IPS DF 19.7 (cell line): ENCODE data around the gene ZFYVE9.
"Not testable (repeated sequence)": the region's sequence is repeated elsewhere in the genome, so short reads cannot be mapped to it uniquely, and the experiment has no call there.

Source experiments
- DNase-seq: peaks from one replicate; pipeline ENCODE4 v3.0.0-alpha.2; 2013; ENCODE audit warnings: low read depth, low spot score

The ZFYVE9 gene, protein sequence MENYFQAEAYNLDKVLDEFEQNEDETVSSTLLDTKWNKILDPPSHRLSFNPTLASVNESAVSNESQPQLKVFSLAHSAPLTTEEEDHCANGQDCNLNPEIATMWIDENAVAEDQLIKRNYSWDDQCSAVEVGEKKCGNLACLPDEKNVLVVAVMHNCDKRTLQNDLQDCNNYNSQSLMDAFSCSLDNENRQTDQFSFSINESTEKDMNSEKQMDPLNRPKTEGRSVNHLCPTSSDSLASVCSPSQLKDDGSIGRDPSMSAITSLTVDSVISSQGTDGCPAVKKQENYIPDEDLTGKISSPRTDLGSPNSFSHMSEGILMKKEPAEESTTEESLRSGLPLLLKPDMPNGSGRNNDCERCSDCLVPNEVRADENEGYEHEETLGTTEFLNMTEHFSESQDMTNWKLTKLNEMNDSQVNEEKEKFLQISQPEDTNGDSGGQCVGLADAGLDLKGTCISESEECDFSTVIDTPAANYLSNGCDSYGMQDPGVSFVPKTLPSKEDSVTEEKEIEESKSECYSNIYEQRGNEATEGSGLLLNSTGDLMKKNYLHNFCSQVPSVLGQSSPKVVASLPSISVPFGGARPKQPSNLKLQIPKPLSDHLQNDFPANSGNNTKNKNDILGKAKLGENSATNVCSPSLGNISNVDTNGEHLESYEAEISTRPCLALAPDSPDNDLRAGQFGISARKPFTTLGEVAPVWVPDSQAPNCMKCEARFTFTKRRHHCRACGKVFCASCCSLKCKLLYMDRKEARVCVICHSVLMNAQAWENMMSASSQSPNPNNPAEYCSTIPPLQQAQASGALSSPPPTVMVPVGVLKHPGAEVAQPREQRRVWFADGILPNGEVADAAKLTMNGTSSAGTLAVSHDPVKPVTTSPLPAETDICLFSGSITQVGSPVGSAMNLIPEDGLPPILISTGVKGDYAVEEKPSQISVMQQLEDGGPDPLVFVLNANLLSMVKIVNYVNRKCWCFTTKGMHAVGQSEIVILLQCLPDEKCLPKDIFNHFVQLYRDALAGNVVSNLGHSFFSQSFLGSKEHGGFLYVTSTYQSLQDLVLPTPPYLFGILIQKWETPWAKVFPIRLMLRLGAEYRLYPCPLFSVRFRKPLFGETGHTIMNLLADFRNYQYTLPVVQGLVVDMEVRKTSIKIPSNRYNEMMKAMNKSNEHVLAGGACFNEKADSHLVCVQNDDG (N-terminal part only)

DNA sequence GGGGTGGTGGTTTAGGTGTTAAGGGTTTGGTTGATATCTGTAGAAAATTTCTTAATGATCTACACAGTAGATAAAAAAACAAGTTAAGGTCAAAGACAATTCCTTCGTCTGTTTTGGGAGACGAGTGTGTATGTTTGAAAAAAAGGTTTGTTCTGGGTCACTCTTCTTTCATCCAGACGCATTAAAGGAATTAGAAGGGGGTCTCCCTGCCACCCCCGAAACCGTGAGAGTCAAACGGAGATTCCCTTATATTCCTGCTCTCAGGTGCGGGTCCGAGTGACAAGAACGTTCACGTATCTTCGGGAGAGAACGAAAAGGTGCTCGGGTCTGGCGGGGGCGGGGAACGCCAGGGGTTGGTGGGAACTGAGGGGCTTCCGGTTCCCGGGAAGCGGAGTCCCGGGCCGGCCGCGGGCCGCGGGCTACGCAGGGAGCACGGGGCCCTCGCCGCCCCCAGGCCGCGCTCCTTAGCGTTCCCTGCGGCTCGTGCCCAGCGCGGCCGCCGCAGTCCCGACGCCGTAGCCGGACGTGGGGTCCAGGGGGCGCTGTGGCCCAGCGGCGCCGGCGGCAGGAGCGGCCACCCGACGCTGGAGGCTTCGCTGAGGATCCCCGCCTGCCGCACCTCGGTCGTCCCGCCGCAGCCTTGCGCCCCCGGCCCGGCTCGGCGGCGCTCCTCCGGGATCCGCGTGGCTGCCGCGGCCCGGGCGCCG lies at the start of gene ZFYVE9:
Gene ZFYVE9 (plus strand): TSS at position 577 of the 707 bp plus-strand sequence. CDS start 91,118 bp downstream, outside the sequence.
- DNase-seq: peak; percentile 42

DNA sequence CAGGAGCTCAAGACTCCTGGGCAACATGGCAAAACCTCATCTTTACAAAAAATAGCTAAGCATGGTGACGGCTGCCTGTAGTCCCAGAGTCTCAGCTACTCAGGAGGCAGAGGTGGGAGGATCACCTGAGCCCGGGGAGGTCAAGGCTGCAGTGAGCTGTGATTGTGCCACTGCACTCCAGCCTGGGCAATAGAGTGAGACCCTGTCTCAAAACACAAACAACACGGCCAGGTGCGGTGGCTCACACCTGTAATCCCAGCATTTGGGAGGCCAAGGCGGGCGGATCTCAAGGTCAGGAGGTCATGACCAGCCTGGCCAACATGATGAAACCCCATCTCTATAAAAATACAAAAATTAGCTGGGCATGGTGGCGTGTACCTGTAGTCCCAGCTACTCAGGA lies 47.6 kb upstream of the ZFYVE9 start:
- DNase-seq: not testable (repeated sequence)

DNA sequence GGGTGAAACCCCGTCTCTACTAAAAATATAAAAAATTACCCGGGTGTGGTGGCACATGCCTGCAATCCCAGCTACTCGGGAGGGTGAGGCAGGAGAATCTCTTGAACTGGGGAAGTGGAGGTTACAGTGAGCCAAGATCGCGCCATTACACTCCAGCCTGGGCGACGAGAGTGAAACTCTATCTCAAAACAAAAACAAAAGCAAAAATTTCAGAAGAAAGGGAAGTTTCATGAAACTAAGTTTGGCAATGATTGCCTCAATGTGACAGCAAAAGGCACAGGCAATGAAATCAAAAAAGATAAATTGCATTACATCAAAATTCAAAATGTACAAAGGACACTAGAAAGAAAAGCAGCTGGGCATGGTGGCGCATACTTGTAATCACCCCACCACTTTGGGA lies 45.7 kb upstream of the ZFYVE9 start:
- no peak for DNase-seq

DNA sequence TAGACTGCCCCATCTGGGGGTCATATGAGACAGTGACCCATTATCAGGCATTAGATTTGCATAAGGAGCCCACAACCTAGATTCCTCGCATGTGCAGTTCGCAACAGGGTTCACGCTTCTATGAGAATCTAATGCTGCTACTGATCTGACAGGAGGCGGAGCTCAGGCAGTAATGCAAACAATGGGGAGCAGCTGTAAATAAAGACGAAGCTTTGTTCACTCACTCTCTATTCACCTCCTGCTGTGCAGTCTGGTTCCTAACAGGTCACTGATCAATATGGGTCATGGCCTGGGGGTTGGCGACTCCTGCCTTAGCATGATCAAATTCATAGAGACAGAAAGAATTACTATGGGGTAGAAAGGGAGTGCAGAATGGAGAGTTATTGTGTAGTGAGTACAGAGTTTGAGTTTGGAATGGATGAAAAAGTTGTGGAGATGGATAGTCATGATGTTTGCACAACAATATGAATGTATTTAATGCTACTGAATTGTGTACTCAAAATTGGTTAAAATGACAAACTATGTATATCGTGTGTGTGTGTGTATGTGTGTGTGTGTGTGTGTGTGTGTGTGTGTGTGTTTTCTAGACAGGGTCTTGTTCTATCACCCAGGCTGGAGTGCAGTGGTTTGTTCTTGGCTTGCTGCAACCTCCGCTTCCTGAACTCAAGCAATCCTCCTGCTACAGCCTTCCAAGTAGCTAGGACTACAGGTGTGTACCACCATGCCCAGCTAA lies 43.6 kb upstream of the ZFYVE9 start:
- DNase-seq: no peak

DNA sequence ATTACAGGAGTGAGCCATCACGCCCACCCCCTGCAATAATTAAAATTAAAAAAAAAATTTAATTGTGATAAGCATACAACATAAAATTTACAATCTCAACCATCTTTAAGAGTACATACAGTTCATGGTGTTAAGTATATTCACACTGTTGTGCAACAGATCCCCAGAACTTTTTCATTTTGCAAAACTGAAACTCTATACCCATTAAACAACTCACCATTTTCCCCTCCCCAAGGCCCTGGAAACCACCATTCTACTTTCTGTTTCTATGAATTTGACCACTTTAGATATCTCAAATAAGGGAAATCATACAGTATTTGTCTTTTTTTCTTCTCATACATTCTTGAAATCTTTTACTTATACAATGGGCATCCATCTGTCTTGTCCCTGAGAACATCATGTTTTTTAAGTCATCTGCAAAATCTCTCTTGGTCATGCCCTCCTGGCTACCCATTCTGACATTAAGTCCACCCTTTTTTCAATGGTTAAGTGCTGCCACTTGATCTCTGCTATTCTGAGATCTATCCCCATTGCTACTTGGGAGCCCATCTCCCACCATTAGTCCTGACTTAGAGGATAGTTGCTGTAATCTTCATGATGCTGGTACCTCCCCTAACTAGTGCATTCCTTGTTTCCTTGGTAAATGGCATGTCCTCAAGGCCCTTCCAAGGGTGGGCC lies 39.4 kb upstream of the ZFYVE9 start:
- no peak for DNase-seq

DNA sequence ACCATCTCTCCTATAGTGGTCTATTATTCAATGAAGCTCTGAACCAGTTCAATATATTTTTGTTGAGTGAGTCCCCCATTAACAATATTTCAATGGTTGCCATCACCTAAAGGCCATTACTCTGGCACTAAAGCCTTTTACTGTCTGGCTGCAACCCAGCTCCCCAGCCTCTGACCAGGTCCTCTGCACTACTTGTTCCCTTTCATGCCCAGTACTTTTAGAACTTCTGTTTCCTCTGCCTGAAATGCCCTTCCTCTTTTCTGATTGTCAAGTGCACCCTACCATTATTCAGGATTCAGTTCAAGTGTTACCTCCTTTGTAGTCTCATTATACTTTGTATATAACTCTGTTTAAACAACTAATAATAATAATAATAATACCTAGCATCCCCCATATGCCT lies 30.4 kb upstream of the ZFYVE9 start:
- no peak for DNase-seq

DNA sequence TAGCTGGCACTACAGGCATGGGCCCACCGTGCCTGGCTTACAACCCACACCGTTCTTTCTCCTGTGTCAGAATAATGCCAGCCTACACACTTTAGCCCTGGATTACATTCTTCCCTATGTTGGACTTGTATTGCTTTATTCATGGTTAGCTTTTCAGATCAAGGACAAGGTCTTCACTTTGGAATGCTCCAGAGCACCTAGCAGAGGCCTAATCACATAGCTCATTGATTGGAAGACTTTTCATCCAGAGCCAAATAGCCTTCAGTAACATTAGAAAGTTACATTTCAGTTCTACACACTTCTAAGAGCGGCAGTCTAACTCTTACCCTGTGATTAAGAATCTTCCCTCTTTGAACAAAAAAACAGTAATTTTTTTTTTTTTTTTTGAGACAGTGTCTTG lies 29.4 kb upstream of the ZFYVE9 start:
- DNase-seq: no peak

DNA sequence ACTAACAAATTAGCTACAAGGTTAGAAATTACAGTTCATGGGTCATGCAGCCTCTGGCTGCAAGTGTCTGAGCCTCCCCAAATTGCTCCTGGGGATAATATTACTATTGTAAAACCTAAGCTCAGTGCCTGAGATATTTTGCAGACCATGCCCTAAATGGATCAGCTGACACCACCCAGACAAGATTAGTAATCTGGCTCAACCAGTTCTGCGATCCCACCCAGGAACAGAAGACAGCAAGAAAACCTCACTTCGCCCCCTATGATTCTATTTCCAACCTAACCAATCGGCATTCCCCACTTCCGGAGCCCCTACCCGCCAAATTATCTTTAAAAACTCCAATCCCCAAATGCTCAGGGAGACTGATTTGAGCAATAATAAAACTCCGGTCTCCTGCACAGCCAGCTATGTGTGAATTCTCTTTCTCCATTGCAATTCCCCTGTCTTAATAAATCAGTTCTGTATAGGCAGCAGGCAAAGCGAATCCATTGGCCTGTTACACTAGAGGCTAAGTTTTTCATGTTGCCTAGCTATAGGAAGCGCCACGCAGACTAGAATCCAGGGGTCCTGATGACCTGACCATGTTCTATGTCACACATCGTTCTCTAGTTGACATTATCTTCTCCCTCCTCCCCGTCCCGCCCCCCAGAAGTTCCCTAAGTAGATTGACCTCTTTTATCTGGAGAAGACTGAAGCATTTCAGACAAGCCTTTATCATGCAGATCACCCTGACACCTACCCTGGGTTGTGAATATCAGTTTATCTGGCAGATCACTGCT lies 22.4 kb upstream of the ZFYVE9 start:
- DNase-seq: no peak

DNA sequence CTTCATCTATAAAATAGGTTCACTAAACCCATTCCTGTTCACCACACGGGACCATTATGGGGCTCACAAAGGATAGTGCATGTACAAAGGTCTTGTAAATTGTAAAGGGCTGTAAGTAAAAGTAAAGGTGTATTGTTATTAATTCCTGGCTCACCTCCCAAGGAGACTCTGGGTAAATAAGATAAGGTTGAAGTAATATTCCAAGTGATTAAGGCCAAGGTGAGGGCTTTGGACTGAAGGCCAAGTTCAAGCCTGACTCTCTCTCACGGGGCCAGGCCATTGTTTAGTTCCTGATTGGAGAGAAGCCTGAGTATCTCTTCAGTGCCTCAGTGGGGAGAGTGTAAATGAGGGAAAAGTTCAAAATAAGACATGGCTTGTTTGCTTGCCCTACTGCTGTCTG lies 19.5 kb upstream of the ZFYVE9 start:
- DNase-seq: no peak

DNA sequence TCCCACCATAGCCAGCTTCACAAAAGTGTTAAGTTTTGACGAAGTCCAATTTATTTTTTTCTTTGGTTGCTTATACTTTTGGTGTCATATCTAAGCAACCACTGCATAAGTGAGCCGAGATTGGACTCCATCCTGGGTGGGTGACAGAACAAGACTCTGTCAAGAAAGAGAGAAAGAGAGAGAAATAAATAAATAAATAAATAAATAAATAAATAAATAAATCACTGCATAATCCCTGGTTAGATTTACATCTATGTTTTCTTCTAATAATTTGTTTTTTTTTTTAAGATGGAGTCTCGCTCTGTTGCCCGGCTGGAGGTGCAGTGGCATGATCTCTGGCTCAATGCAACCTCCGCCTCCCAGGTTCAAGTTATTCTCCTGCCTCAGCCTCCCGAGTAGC lies 18.3 kb upstream of the ZFYVE9 start:
- DNase-seq: no peak

DNA sequence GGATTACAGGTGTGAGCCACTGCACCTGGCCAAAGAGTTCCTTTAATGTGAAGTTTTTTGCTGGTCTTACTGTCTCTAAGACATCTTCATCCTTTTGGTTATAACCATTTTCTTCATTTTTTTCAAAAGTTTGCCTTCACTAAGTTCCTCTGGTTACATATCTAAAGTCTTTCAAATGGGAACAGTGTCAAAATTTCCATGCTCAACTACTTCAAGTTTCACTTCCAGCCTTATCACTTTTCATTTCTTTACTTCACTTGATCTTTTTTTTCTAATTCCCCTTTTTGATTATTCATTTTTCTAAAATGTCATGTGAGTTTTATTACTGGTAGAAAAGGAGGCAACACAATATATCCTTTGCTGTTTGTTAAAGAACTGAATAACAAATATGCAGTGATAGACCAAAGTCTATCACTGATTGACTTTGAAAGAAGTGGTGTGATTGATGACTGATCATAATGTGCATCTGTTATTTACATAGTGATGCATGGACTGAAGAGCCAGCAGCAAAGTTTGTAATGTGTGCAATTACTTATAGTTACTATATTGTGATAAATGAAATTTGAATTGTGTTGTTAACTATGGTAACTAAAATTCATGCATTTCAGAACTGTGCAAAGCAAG lies 16.0 kb upstream of the ZFYVE9 start:
- DNase-seq: no peak

DNA sequence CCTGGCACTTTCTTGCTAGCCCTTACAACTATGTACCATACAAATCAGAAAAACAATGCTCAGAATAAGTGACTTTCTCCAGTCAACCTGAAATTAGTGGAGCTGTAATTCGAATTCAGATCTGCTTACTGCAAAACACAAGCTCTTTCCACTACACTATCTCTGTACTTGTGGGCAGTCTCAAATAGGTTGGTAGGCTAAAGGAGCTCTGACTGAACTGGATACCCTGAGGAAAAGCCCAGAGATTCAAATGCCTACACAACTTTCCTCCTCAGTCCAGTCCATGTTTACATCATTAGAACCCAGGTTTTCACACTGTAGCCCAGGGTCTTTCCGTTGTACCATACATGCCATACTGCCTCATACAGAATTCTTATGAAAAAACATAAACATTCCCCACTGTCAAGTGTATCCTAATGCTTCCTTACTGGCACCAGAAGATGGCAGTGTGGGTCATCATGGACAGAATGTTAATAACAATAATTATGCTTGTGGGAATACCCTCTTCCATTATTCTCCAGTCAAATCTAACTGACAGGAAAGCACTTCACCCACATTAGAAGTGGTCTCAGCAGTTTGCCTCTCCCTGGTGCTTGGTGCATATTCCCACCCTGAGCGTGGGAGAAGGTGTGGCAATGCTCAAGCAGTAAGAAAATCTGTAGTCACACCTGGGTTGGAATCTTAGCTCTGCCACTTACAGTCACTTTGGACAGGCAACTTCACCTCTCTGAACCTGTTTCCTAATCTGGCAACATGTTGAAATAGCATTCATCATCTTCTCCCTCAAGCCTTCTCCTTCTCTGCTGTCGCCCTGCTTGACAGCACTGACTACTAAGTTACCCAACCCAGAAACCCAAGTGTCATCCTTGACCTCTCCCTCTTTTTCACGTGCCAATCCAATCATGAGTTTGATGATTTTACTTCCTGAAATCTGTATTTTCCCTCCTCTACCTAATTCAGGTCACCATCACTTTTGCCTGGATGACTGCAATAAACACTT lies 14.4 kb upstream of the ZFYVE9 start:
- DNase-seq: no peak

DNA sequence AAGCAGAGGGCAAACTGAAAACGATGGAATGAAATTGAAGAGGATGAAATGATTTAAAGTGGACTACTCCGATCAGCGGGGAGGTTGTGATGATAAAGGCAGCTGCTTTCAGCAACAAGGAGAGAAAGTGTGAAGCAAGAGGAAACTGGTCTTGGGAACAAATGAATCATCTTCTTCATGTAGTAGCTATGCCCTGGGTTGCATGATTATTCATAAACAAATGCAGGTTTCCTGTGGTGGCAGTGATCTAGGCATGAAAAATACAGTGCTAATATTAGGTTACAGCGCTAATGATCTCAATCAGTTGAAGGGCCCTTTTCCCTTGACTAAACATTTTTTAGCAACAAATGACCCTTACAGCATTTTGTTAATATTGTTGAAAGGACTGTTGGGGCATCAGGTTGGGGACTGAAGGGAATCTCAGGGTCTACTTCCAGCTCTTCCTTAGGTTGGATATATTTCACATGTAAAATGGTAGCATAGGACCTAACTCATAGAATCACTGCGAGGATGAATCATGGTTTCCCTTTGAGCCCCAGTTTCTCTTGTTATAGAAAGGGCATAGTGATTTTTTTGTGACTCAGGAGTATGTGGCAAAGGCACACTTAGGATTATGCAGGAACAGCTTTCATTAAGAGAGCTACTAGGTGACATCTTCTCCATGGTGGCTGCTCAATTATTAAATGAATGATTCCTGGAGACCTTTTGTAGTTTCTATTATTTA lies 1.9 kb upstream of the ZFYVE9 start:
- DNase-seq: no peak

DNA sequence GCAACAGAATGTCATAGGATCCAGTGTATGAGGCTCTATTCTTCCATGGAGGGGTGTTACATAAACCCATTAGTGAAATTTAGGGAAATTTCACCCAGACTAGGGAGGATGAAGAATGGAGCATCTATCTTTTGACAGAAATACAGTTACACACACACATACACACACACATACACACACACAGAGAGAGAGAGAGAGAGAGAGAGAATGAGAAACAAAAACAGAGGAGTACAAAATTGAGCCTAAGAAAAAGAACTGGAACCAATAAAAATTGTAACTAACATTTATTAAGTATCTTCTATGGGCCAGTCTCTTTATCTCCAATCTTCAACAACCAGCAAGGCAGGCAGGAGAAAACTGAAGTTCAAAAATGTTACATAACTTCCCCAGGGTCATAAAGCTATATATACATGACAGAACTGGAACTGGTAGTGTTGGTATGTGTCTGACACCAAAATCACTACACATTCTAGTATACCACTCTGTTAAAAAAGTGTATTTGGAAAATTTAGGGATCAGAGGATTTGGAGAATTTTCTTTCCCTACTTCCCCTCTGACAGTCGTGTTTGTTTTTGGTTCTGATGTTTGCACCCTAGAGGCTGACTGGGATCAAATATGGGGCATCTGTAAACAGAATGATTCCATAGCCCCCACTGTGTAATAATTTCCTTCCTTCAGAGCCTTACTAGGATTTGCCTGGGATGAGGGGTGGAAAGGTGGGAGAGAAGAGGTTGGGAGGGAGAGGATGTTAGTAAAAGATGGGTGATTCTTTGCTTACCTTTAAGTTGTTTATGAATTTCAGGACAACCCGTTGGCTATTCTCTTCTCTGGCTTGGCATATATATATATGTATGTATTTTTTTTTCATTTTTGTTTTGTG lies 1.0 kb upstream of the ZFYVE9 start:
- DNase-seq: no peak

DNA sequence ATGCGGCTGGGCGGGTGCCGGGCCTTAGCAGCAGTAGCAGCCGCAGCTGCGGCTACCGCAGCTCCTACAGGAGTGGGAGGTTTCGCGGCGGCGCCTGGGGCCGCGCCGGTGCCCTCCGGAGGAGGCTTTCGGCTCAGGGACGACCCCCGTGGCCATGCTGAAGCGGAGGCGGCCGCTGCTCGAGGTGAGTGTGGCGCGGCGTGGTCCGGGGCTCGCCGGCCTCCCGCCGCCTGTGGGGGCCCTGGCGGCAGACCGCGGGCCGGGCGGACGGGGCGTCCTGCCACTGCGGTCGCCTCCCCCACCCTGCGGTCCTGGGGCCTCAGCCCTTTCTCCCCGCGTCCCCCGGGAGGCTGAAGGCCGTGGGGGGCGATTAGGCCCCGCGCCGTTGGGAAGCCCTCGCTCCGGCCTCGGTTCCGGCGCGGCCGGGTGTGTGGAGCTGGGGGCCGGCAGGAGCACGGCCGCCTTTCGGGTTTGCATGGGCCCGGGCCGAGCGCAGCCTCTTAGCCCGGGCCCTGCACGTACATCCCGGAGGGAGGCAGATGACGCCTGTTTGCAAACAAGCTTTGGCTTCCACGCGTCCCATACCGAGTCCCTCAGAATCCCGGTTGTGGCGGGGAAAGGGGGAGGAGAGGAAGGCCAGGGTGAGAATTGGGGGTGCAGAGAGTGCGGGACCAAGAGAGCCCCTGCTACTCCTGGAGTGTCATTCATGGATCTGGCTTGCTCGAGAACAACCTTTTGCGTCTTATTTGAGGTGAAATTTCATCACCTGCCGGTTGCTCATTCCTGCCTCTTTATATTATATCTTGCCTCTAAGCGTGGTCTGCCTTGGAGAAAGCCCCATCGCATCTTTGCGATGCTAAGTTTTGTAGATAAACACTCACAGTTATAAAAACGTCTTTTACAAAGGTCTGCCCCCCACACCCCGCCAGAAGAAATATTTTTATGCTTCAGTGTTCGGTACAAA lies 613 bp downstream of the ZFYVE9 start:
- DNase-seq: no peak
